ENCODE data around the gene THSD4. TPM values are rescaled to one million over a fixed set of nuclear protein-coding genes. Genes with fewer than 3 reads are reported as not detected.
"Not testable (repeated sequence)": the region's sequence is repeated elsewhere in the genome, so short reads cannot be mapped to it uniquely, and the experiment has no call there.

The THSD4 gene
- total RNA-seq, 1 experiment from 2014 or later = 24.2 TPM

GRCh38 chr15:71127083-71127482, 11.8 kb downstream of the THSD4 start:
- TF ChIP-seq, protein P1, sequence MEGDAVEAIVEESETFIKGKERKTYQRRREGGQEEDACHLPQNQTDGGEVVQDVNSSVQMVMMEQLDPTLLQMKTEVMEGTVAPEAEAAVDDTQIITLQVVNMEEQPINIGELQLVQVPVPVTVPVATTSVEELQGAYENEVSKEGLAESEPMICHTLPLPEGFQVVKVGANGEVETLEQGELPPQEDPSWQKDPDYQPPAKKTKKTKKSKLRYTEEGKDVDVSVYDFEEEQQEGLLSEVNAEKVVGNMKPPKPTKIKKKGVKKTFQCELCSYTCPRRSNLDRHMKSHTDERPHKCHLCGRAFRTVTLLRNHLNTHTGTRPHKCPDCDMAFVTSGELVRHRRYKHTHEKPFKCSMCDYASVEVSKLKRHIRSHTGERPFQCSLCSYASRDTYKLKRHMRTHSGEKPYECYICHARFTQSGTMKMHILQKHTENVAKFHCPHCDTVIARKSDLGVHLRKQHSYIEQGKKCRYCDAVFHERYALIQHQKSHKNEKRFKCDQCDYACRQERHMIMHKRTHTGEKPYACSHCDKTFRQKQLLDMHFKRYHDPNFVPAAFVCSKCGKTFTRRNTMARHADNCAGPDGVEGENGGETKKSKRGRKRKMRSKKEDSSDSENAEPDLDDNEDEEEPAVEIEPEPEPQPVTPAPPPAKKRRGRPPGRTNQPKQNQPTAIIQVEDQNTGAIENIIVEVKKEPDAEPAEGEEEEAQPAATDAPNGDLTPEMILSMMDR (IDR thresholded peaks at IDR 0.05; ENCODE audit: unreplicated experiment) = no peak
- H3K9me3 Mint-ChIP-seq (ENCODE audit: low read depth, unreplicated experiment) = no peaks in the 10 kb centered on the region
- no peak overlapping the region for H3K4me3 Mint-ChIP-seq (ENCODE audit: low read depth, unreplicated experiment)
- CTCF ChIA-PET = no interaction called here
- no peaks in the 10 kb centered on the region for H3K36me3 Mint-ChIP-seq (ENCODE audit: insufficient read depth, unreplicated experiment)
- no TSS peak for BruUV-seq (replicated peaks)
- DNase-seq = no peak
- no peak overlapping the region for H3K27ac Mint-ChIP-seq (ENCODE audit: unreplicated experiment)
- peaks cover 32% of the 10 kb centered on the region for H3K4me1 Mint-ChIP-seq (ENCODE audit: low read depth, unreplicated experiment)
- intact Hi-C loops (cut with micrococcal nuclease; ENCODE audit: unreplicated experiment) = loop anchor here (5.0 kb wide), 1 partner anchor 170 kb away; no protein-coding TSS in a partner anchor
- H3K27me3 Mint-ChIP-seq (ENCODE audit: unreplicated experiment) = no peaks in the 10 kb centered on the region

GRCh38 chr15:71128159-71128558, 12.9 kb downstream of the THSD4 start:
- CTCF ChIA-PET; H3K27me3 Mint-ChIP-seq (ENCODE audit: unreplicated experiment); H3K36me3 Mint-ChIP-seq (ENCODE audit: insufficient read depth, unreplicated experiment); DNase-seq; H3K9me3 Mint-ChIP-seq (ENCODE audit: low read depth, unreplicated experiment); H3K4me3 Mint-ChIP-seq (ENCODE audit: low read depth, unreplicated experiment); BruUV-seq (replicated peaks): not testable (repeated sequence)
- Mint-ChIP-seq H3K27ac (ENCODE audit: unreplicated experiment) (peak overlapping the region; percentile 74), H3K4me1 (ENCODE audit: low read depth, unreplicated experiment) (peaks cover 42% of the 10 kb centered on the region)
- intact Hi-C loops (cut with micrococcal nuclease; ENCODE audit: unreplicated experiment) = loop anchor here (5.0 kb wide), 1 partner anchor 169 kb away; no protein-coding TSS in a partner anchor

DNA sequence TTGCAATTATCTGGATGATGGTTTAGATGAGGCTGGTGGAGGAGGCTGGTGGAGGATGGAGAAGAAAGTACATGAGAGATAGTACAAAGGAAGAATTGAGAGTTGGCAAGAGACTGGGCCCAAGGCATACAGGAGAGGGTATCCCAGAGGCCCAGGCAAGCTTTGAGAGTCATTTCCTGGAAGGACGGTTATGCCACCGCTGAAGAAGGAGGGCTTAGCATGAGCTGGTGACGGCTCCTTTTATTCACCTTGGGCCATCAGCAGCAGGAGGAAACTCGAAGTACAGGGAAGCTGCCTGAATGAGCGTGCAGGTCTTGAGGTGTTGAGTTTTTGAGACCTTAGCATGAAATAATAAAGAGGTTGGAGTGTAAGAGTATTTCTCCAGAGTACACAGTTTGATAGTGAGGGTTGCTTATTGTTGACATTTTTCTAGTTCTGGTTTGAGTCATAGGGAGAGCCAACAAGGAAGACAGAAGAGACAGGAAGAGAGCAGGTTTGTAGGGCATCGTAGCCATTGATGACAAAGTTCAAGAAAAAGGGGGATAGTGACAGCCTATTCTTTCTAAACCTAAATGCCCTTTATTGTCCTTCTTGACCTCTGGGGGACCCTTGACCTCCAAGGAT, 13.8 kb downstream of the THSD4 start:
- CTCF ChIA-PET = interaction anchor here (1.1 to 1.4 kb wide), 3 partner anchors 9 to 167 kb away, joined by 4 to 7 read pairs (median 4); no protein-coding TSS in a partner anchor
- peak overlapping the region; percentile 10 for H3K4me3 Mint-ChIP-seq (ENCODE audit: low read depth, unreplicated experiment)
- intact Hi-C loops (cut with micrococcal nuclease; ENCODE audit: unreplicated experiment) = loop anchor here (5.0 kb wide), 1 partner anchor 168 kb away; no protein-coding TSS in a partner anchor
- no TSS peak for BruUV-seq (replicated peaks)
- H3K4me1 Mint-ChIP-seq (ENCODE audit: low read depth, unreplicated experiment) = peaks cover 51% of the 10 kb centered on the region
- peak overlapping the region; percentile 74 for H3K27ac Mint-ChIP-seq (ENCODE audit: unreplicated experiment)
- DNase-seq = peak; percentile 26
- TF ChIP-seq, protein P1 (IDR thresholded peaks at IDR 0.05; ENCODE audit: unreplicated experiment) = no peak
- peaks cover 4% of the 10 kb centered on the region for H3K36me3 Mint-ChIP-seq (ENCODE audit: insufficient read depth, unreplicated experiment)
- H3K9me3 Mint-ChIP-seq (ENCODE audit: low read depth, unreplicated experiment) = no peaks in the 10 kb centered on the region
- no peaks in the 10 kb centered on the region for H3K27me3 Mint-ChIP-seq (ENCODE audit: unreplicated experiment)

- intact Hi-C loops (cut with micrococcal nuclease; ENCODE audit: unreplicated experiment) = loop anchor here (5.0 kb wide), 1 partner anchor 168 kb away; no protein-coding TSS in a partner anchor
- Mint-ChIP-seq H3K27ac (ENCODE audit: unreplicated experiment) (peak overlapping the region; percentile 74), H3K9me3 (ENCODE audit: low read depth, unreplicated experiment) (no peaks in the 10 kb centered on the region), H3K4me3 (ENCODE audit: low read depth, unreplicated experiment) (peak overlapping the region; percentile 10), H3K36me3 (ENCODE audit: insufficient read depth, unreplicated experiment) (peaks cover 8% of the 10 kb centered on the region), H3K4me1 (ENCODE audit: low read depth, unreplicated experiment) (peaks cover 57% of the 10 kb centered on the region), H3K27me3 (ENCODE audit: unreplicated experiment) (no peaks in the 10 kb centered on the region)
- BruUV-seq (replicated peaks) = no TSS peak
- CTCF ChIA-PET = interaction anchor here (1.2 to 1.4 kb wide), 2 partner anchors 9 to 150 kb away, joined by 4 to 7 read pairs; no protein-coding TSS in a partner anchor
- TF ChIP-seq, protein P1 (IDR thresholded peaks at IDR 0.05; ENCODE audit: unreplicated experiment) = no peak
- DNase-seq = peak; percentile 31
Observed at GRCh38 chr15:71129669-71130068, 14.4 kb downstream of the THSD4 start.
